RPMI8226 (cell line): ENCODE measurements around the gene DENND1A.
A peak's percentile ranks its signal among the peaks of the same experiment; 100 is the strongest.
"Not testable (repeated sequence)": the region's sequence is repeated elsewhere in the genome, so short reads cannot be mapped to it uniquely, and the experiment has no call there.

Experiments
- DNase-seq: peaks from one replicate; pipeline ENCODE4 v3.0.0-alpha.2; 2015

DENND1A gene

GRCh38 chr9:123861086-123861755 lies 68.7 kb downstream of the DENND1A start:
- no peak for DNase-seq

DNA sequence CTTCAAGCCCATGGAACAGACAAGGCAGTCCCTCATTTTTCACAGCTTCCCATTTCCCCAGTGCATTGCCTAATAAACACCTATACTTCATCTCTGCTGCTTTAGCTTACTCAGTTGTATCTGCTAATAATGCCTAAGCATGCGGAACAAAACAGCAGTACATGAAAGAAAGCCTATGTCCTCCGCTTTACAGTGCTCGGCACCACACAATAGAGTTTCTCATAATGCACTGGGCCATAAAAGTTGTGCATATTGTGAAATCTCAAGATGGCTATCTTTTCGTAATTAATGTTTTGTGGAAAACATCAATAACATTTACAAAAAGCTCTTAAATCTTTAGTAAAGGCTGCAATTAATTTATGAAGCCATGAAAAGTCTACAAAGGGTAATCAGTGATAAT lies 69.3 kb downstream of the DENND1A start:
- no peak for DNase-seq

DNA sequence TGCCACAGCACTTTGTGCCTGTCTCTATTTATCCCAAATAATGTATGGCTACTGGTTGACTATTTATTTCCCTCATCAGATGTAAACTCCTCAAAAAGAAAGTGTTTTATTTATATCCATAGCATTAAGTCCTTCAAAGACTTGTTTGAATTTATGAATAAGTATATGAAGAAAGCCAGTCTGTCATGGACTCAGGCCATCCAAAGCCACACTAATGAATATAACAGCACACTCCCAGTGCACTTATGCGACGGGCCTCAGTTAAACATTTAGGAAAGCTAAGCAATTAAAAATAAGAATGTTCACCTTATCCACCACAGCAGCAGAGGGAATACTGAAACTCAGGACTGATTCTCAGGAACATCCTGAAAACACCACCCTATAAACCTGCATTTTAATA lies 77.5 kb downstream of the DENND1A start:
- DNase-seq = no peak

GRCh38 chr9:123851851-123852250 lies 78.1 kb downstream of the DENND1A start:
- DNase-seq = no peak

DNA sequence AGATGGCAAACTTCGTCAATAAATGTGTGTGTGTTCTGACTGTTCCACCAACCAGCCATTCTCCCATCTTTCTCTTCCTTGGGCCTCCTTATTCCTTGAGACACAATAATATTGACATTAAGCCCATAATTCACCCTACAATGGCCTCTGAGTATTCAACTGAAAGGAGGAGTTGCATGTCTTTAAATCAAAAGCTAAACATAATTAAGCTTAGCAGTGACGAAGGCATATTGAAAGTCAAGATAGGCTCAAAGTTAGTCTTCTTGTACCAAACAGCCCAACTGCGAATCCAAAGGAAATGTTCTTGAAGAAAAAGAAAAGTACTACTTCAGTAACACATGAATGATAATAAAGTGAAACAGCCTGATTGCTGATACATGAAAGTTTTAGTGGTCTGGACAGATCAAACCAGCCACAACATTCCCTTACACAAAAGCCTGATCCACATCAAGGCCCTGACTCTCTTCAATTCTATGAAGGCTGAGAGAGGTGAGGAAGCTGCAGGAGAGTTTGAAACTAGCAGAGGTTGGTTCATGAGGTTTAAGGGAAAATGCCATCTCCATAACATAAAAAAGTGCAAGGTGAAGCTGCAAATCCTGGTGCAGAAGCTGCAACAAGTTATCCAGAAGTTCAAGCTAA lies 81.4 kb downstream of the DENND1A start:
- DNase-seq = no peak

GRCh38 chr9:123846966-123847365 lies 83.0 kb downstream of the DENND1A start:
- DNase-seq = no peak

DNA sequence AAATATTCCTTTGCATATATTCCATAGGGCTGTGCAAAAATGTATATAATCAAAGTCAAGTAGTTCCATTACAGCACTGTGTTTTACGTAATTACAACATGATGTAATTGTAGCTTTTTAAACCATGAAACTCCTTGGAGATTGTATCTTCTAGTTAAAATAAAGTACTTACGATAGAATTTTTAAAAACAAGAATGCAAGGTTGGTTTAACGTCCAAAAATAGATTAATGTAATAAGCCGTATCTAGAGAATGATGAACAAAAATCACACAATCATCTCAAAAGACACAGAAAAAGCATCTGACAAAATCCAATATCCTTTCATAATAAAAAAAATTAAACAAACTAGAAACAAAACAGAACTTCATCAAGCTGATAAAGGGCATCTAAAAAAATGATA lies 86.2 kb downstream of the DENND1A start:
- DNase-seq = no peak

DNA sequence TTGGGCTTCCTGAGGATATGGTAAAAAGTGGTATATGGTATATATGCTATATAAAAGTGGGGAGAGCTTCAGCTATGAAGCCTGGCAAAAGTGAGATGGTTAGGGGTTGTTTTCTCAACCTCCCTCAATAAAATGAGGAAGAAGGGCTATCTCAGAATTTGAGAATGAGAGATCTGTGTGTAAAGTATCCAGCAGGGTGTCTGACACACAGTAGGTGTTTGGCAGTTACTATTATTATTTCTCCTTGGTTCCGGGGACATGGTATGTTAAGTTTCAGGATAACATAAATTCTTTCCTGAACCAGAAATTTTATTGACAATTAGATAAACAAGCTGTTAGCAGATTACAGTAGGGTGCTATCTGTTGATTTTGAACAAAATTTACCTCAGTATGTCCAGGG lies 94.1 kb downstream of the DENND1A start:
- no peak for DNase-seq

DNA sequence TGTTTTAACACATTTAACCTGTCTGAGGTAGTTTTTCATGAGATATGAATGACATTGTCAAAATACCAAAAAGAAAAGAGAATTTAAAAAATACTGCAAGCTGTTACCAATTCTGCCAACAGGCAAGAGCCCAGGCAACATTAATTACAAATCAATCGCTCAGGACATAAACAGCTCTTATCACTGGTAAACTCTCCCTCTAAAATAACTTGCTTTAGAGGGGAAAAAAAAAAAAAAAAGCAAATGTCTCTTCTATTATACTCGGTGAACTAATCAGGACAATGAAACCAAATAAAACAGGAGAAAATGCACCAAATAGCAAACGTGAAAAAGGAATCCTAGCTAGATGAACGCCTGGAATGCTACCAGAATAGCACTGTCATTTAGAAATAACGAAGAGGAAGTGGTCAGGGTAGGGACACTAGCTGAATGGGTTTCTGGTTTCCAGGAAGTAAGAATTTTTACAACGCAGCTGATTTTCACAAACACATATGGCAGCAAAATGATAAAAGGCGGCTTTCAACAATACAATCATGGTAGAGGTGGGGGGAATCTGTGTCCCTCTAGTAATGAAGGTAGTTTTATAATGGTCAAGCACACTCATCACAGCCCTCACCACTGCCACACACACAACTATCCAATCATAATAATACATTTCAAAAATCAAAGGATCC lies 94.9 kb downstream of the DENND1A start:
- DNase-seq = peak; percentile 30

GRCh38 chr9:123834218-123834888 lies 95.6 kb downstream of the DENND1A start:
- no peak for DNase-seq

DNA sequence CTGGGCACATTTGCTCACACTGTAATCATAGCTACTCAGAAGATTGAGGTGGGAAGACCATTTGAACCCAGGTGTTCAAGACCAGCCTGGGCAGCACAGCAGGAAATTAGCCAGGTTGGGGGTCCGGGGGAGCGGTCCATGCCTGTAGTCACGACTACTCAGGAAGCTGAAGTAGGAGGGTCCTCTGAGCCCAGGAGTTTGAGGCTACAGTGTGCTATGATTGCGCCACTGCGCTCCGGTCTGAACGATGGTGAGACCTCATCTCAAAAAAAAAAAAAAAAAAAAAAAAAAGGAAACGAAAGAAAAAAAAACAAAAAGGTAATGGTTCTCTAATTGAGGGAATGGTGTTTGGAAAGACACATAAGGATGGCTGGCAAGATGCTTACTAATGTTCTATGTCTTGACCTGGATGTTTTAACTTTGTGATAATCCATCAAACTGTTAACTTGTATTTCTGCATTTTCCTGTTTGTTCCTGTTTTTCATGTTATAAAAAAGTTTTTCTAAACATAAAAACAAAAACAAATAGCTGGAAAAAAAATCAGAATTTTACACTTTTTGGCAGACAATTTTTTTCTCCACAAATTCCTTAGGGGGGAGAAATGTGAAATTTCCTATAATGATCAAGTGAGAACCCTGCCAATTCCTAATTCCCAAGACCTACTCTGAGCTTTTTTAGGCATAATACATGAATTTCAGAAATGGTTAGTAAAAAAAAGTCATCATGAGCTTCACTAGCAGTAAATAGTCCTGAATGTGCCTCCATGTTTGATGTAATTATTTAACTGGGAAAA lies 96.9 kb downstream of the DENND1A start:
- DNase-seq = no peak

- no peak for DNase-seq
Observed at GRCh38 chr9:123832176-123832575, 97.8 kb downstream of the DENND1A start.

- DNase-seq = no peak
Observed at GRCh38 chr9:123828449-123828848, 101.5 kb downstream of the DENND1A start.

DNA sequence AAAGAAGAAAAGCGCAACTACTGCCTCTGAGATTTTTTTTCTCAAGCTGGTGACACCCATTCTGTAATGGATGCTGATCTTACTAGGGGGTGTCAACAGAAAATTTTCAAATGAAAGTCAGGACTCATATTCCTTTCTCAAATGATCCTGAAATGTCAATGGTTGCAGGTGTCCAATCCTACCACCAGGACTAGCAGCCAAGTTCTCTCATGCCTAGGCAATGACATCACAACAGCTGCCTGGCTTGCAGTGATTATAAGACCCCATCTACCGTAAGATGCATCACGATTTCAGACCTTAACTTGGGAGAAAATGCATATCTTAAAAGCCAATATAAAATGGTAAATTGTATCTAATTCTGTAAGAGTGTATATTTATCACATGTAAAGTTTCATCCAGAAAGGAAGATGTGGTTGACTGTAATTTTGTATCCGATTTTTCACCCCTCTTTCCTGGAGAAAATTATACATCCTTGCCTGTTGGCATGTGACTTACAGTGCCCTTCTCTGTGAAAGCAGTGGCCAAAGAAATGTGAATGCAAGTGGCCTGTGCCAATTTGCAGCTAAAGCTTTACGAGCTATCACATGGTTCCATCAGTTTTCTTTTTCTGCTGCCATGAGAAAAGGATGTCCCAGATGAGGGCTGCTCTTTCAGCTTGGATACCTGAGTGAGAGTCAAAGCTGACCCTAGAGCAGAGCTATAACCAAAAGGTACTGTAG lies 104.4 kb downstream of the DENND1A start:
- DNase-seq = no peak

- DNase-seq = no peak
Observed at GRCh38 chr9:123823194-123823947, 106.6 kb downstream of the DENND1A start.

- DNase-seq = no peak
Observed at GRCh38 chr9:123821619-123822018, 108.3 kb downstream of the DENND1A start.

DNA sequence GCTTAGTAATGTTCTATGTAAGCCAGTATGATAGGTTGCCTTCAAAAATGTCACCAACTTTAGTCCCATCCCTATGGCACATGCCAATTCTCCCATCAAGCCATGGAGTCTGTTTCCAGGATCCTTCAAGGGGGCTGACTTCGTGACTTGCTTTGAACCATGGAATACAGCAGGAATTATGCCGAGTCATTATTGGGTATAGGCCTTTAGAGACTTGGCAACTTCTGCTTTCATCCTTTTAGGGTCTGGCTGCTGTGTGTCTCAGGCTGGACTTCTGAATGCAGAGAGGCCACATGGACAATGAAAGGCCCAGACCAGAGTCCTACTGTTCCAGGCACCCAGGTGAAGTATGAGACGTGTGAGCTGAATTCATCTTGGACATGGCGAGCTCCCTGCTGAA lies 109.8 kb downstream of the DENND1A start:
- DNase-seq = no peak

- DNase-seq = no peak
Observed at GRCh38 chr9:123816817-123817472, 113.0 kb downstream of the DENND1A start.

DNA sequence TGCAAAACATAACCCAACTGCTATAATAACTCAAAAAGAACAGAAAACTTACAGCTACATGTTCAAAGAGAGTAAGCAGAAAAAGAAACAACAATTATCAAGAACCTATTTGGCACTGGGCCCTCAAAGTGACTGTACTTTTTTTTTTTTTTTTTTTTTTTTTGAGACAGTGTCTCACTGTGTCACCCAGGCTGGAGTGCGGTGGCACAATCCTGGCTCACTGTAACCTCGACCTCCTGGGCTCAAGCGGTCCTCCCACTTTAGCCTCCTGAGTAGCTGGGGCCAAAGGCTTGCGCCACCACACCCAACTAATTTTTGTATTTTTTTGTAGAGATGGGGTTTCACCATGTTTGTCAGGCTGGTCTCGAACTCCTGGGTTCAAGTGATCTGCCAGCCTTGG lies 114.1 kb downstream of the DENND1A start:
- DNase-seq = not testable (repeated sequence)

GRCh38 chr9:123814496-123814895 lies 115.4 kb downstream of the DENND1A start:
- no peak for DNase-seq

DNA sequence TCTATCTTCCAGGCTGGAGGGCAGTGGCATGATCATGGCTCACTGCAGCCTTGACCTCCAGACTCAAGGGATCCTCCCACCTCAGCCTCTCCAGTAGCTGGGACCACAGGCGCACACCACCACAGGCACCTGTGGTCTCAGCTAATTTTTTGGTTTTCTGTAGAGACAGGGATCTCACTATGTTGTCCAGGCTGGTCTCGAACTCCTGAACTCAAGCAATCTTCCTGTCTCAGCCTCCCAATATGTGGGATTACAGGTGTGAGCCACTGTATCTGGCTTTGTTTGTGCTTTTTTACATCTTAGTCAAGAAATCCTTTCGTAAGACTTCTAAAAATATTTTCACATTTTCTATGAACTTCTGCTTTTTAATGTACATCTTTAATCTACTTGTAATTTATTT lies 116.9 kb downstream of the DENND1A start:
- DNase-seq = no peak
